ENCODE data around the gene PHRF1. TPM values are rescaled to one million over a fixed set of nuclear protein-coding genes. Genes with fewer than 3 reads are reported as not detected.

PHRF1 gene
- total RNA-seq, 4 donors from 2014 or later: 24.5 to 38.2 (median 28.7) TPM

DNA sequence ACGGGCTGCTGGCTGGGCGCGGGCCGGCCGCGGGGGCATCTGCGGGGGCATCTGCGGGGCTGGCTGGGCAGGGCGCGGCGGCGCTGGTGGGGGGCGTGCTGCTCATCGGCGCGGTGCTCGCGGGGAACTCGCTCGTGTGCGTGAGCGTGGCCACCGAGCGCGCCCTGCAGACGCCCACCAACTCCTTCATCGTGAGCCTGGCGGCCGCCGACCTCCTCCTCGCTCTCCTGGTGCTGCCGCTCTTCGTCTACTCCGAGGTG lies 61.0 kb downstream of the PHRF1 start:
- no peak for DNase-seq (ENCODE audit: extremely low spot score)
- WGBS: 67% methylated on average over 1 of the region's 34 CpGs
- Histone ChIP-seq H3K4me1 (peaks cover 25 to 43% (median 37%) of the 10 kb centered on the region in 4 donors), H3K9me3 (no peaks in the 10 kb centered on the region), H3K4me3 (peak overlapping the region; percentile 41 to 55 (median 42)), H3K27ac (replicated peaks in 1 of 4) (no peak overlapping the region), H3K36me3 (peaks cover 5 to 25% (median 12%) of the 10 kb centered on the region in 4 donors), H3K27me3 (peaks cover 0 to 44% (median 3%) of the 10 kb centered on the region in 4 donors)
- no peak for TF ChIP-seq POLR2A (IDR thresholded peaks at IDR 0.05; ENCODE audit: low read depth)
- no peak for TF ChIP-seq POLR2AphosphoS5 (IDR thresholded peaks at IDR 0.05)
- no peak for TF ChIP-seq EP300 (IDR thresholded peaks at IDR 0.05)
- no peak for TF ChIP-seq CTCF (IDR thresholded peaks at IDR 0.05)
- intact Hi-C loops (cut with DNase I): no loop called here

DNA sequence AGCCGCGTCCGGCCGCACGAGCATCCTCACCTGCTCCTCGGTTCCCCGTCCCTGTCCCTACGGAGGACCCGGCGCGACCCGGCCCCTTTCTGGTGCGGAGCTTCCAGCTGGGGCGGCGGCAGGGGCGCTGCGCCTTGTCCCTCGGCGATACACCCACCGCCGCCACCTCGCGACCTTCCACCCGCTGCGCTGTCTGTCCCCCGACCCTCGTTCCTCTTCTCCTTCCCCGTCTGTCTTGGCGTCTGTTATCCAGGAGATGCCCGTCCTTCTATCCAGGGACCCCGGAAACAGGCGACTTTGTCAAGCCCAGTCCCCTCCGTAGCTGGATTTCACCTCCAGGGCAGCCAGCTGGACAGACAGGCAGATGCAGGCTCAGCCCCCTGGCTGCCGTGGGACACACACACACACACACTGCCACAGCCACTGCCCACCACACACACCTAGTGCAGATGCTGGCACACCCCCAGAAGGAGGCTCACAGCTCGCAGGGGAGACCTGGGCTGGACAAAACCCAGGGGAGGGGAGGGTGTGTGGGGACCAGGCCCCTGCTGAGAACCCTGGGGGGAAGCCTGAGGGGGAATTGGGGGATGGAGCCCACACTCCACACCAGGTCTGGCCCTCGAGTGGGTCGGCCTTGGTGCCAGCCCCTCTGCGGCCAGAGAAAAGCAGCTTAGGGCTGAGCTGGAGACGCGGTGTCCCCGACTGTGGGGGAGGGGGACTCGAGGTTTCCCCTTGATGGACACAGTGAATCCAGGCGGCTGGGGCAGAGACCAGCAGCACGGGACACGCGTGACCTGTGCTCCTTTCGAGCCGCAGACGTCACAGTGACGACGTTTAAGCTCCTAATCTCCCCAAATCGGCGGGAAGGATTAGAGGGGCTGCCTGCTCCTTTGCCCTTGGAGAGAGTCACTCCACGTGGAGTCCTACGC lies 61.6 kb downstream of the PHRF1 start:
- H3K27me3 ChIP-seq: peaks cover 0 to 44% (median 3%) of the 10 kb centered on the region in 4 donors
- H3K27ac ChIP-seq (replicated peaks in 1 of 4): no peak overlapping the region
- H3K9me3 ChIP-seq: no peaks in the 10 kb centered on the region
- no peak for DNase-seq (ENCODE audit: extremely low spot score)
- peak overlapping the region; percentile 41 to 55 (median 42) for H3K4me3 ChIP-seq
- WGBS: 47% methylated on average over 45 of the region's 55 CpGs
- intact Hi-C loops (cut with DNase I): no loop called here
- TF ChIP-seq POLR2AphosphoS5 (IDR thresholded peaks at IDR 0.05) (no peak), POLR2A (IDR thresholded peaks at IDR 0.05; ENCODE audit: low read depth) (no peak), EP300 (IDR thresholded peaks at IDR 0.05) (no peak), CTCF (IDR thresholded peaks at IDR 0.05) (no peak)
- peaks cover 25 to 43% (median 37%) of the 10 kb centered on the region in 4 donors for H3K4me1 ChIP-seq
- H3K36me3 ChIP-seq: peaks cover 5 to 28% (median 14%) of the 10 kb centered on the region in 4 donors

DNA sequence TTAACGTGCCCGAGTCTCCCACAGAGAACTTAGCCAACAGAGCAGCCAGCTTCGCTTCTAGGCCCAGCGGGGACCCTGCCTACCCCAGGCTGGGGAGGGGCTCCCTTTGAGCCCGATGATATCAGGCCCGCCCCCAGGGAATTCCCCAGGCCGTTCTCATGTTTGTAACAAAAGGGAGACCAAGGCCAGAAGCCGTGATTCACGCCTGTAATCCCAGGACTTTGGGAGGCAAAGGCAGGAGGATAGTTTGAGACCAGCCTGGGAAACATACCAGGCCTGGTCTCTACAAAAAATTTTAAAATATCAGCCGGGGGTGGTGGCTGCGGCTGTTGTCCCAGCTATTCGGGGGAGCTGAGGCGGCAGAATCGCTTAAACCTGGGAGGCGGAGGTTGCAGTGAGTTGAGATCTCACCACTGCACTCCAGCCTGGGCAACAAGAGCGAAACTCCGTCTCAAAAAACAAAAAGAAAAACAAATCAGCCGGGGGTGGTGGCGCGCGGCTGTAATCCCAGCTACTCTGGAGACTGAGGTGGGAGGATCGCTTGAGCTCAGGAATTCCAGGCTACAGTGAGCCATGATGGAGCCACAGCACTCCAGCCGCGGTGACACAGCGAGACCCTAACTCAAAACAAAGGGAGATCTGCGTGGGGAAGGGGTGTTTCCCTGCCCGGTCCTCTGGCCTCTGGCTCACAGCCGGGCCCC lies 62.5 kb downstream of the PHRF1 start:
- H3K27ac ChIP-seq (replicated peaks in 1 of 4): no peak overlapping the region
- TF ChIP-seq POLR2AphosphoS5 (IDR thresholded peaks at IDR 0.05) (no peak), CTCF (IDR thresholded peaks at IDR 0.05) (no peak), POLR2A (IDR thresholded peaks at IDR 0.05; ENCODE audit: low read depth) (no peak), EP300 (IDR thresholded peaks at IDR 0.05) (no peak)
- H3K27me3 ChIP-seq: peaks cover 0 to 44% (median 3%) of the 10 kb centered on the region in 4 donors
- H3K9me3 ChIP-seq: no peaks in the 10 kb centered on the region
- H3K4me3 ChIP-seq: peak overlapping the region in 1 of 4 donors; percentile 18
- peaks cover 25 to 43% (median 37%) of the 10 kb centered on the region in 4 donors for H3K4me1 ChIP-seq
- H3K36me3 ChIP-seq: peaks cover 5 to 36% (median 21%) of the 10 kb centered on the region in 4 donors
- intact Hi-C loops (cut with DNase I): no loop called here
- 82% methylated on average over 18 of the region's 28 CpGs for WGBS
- no peak for DNase-seq (ENCODE audit: extremely low spot score)

GRCh38 chr11:639332-639955 lies 63.2 kb downstream of the PHRF1 start:
- intact Hi-C loops (cut with DNase I): no loop called here
- no CpG with 5 or more reads among the region's 80 CpGs for WGBS

More at GRCh38 chr11:639332-639955, 63.2 kb downstream of the PHRF1 start:
- peak overlapping the region in 1 of 4 donors; percentile 18 for H3K4me3 ChIP-seq
- H3K36me3 ChIP-seq: peaks cover 5 to 43% (median 28%) of the 10 kb centered on the region in 4 donors
- peaks cover 0 to 44% (median 3%) of the 10 kb centered on the region in 4 donors for H3K27me3 ChIP-seq
- peaks cover 25 to 43% (median 37%) of the 10 kb centered on the region in 4 donors for H3K4me1 ChIP-seq
- no peak for TF ChIP-seq POLR2AphosphoS5 (IDR thresholded peaks at IDR 0.05)
- TF ChIP-seq CTCF (IDR thresholded peaks at IDR 0.05): no peak
- no peak for TF ChIP-seq EP300 (IDR thresholded peaks at IDR 0.05)
- TF ChIP-seq POLR2A (IDR thresholded peaks at IDR 0.05; ENCODE audit: low read depth): no peak
- no peak for DNase-seq (ENCODE audit: extremely low spot score)
- H3K9me3 ChIP-seq: no peaks in the 10 kb centered on the region
- H3K27ac ChIP-seq (replicated peaks in 1 of 4): no peak overlapping the region

Measured in esophagus muscularis mucosa (tissue), 4 donors.